Activated CD4-positive, alpha-beta T cell treated with anti-CD3 and anti-CD28 coated beads, Interleukin-2, Interleukin-6, amounts not matched to agents 100 ng/mL and 50 ng/mL, durations not matched to agents 16 hours and 8 hours (primary cell): ENCODE measurements around the gene DAZ2.
"Not testable (repeated sequence)": the region's sequence is repeated elsewhere in the genome, so short reads cannot be mapped to it uniquely, and the experiment has no call there.

Source experiments
- DNase-seq: peaks from one replicate; pipeline ENCODE4 v3.0.0-alpha.2; 2020

The DAZ2 gene

GRCh38 chrY:23219233-23219632 is at the start of gene DAZ2:
Gene DAZ2 (plus strand): TSS chrY:23219533. CDS start chrY:23219741, 208 bp downstream.
- not testable (repeated sequence) for DNase-seq

GRCh38 chrY:23198908-23199307 is 20.4 kb upstream of the DAZ2 start, which contains the start of gene DAZ1:
Gene DAZ1 (minus strand): TSS chrY:23199008. CDS start chrY:23198800, 208 bp downstream.
- DNase-seq, result not testable (repeated sequence)

GRCh38 chrY:23207455-23207854 is 11.9 kb upstream of the DAZ2 start:
- not testable (repeated sequence) for DNase-seq

- DNase-seq, result not testable (repeated sequence)
Measured at GRCh38 chrY:23209802-23210495, 9.4 kb upstream of the DAZ2 start.

GRCh38 chrY:23210681-23211080 is 8.7 kb upstream of the DAZ2 start:
- DNase-seq, result not testable (repeated sequence)
